ENCODE measurements around the gene OR5K4.

- no peak for TF ChIP-seq CTCF (IDR thresholded peaks at IDR 0.05; ENCODE audit: extremely low read depth in 1 of 2, insufficient read depth in 1 of 2, low read depth in 1 of 2, low read length in 2 of 2)
- TF ChIP-seq MAX (IDR thresholded peaks at IDR 0.05; ENCODE audit: insufficient read depth, insufficient read length): no peak
- TF ChIP-seq MYC (IDR thresholded peaks at IDR 0.05; ENCODE audit: low read depth, low read length): no peak
These were observed 3.6 kb upstream of the OR5K4 start for GRCh38 chr3:98350082-98350481.

All from endothelial cell of umbilical vein (primary cell).